Adipose tissue (tissue), 3 donors: ENCODE data around the gene NBEAL2. TPM values are rescaled to one million over a fixed set of nuclear protein-coding genes. Genes with fewer than 3 reads are reported as not detected.

Source experiments
- H3K27ac ChIP-seq: one replicate; pipeline ENCODE4 v1.5.1; 2013; ENCODE audit warnings: low read depth, low read length
- WGBS, 3 donors: extraction: QIAGEN DNeasy Blood & Tissue Kit; methylation state at CpG; one replicate each; pipeline ENCODE4 v1.1.7; 2013; 5-methylcytosine and 5-hydroxymethylcytosine counted together
- polyA plus RNA-seq, 3 donors: library from polyadenylated mRNA; stranded (reverse); fragments of 200-250 nt; gene quantifications; one replicate each; pipeline ENCODE4 v1.2.3, GENCODE V29; 2013
- donor health status: healthy with polysubstance abuse.
- donor health status: Bipolar disorder and iron deficiency.
- donor health status: healthy.

NBEAL2 gene
- polyA plus RNA-seq, 3 donors, result 42.6 to 49.7 (median 42.8) TPM

DNA sequence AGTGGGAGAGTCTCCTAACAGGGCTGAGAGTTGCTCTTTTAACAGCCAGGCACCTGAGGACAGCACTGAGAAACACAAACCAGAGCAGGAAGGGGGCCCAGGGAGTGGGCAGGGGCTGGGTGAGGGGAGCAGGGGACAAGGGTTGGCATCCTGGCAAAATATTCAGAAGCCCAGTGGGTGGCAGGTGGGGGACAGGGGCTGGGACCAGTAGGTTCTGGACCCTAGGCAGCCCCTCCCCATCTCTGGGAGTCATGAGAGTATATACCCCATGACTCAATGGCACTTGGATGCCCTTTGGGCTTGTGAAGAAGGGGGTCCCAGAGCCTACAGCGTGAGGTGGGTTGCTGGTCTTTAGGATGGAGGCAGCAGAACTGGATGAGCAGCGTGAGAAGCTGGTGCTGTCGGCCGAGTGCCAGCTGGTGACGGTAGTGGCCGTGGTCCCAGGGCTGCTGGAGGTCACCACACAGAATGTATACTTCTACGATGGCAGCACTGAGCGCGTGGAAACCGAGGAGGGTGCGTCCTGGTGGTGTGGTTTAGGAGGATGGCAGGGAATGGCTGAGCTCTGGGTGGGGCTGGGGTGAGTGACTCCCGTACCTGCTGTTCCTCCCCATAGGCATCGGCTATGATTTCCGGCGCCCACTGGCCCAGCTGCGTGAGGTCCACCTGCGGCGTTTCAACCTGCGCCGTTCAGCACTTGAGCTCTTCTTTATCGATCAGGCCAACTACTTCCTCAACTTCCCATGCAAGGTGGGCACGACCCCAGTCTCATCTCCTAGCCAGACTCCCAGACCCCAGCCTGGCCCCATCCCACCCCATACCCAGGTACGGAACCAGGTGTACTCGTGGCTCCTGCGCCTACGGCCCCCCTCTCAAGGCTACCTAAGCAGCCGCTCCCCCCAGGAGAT lies 24.2 kb downstream of the NBEAL2 start:
- H3K27ac ChIP-seq, result no peak overlapping the region
- WGBS, 3 donors, result 95 to 96% (median 96%) methylated on average over 27 of the region's 27 CpGs

DNA sequence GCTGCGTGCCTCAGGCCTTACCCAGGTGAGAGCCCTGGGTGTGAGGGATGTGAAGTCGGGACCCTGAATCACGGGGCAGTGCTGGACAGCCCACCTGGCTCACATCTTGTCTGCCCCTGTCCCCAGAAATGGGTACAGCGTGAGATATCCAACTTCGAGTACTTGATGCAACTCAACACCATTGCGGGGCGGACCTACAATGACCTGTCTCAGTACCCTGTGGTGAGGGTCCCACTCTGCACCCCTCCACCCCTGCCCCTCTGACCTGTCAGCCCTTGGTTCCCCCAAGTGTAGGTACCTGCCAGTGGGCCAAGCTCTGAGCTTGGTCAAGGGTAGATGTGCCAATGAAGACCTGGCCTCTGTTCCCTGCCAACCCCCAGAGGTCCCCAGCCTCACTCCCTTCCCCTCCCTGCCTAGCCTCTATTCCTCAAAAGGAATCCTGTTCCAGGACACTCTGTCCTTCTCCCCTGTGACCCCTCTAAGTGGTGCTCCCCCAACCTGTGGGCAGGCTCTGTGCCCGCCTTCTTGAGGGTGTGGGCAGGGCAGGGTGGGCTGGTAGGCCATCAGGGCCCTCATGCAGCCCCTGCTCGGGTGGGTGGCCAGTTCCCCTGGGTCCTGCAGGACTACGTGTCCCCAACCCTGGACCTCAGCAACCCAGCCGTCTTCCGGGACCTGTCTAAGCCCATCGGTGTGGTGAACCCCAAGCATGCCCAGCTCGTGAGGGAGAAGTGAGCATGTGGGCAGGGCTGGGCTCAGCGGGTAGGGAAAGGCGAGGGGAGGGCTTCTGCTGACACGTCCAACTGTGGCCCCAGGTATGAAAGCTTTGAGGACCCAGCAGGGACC lies 25.1 kb downstream of the NBEAL2 start:
- no peak overlapping the region for H3K27ac ChIP-seq
- 94 to 95% (median 94%) methylated on average over 17 of the region's 17 CpGs for WGBS, 3 donors

DNA sequence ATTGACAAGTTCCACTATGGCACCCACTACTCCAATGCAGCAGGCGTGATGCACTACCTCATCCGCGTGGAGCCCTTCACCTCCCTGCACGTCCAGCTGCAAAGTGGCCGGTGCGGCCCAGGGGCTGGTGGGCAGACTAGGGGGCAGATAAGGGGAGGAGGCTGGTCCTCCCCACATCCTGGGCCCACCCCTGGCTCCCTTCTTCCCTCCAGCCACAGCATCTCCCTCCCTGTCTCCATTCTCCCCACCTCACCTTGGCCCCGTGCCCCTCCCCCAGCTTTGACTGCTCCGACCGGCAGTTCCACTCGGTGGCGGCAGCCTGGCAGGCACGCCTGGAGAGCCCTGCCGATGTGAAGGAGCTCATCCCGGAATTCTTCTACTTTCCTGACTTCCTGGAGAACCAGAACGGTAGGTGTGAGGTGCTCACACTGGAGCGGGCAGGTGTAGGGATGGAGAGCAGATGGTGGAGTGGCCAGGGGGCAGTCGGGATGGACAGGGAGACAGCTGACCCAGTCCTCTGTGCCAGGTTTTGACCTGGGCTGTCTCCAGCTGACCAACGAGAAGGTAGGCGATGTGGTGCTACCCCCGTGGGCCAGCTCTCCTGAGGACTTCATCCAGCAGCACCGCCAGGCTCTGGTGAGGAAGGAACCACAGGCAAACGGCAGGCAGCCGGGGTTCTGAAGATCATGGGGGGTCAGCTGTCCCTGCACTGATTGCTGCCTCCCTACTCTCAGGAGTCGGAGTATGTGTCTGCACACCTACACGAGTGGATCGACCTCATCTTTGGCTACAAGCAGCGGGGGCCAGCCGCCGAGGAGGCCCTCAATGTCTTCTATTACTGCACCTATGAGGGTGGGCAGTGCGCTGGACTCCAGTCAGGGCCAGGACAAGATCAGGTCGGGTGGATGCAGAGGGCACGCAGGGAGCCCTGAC lies 26.0 kb downstream of the NBEAL2 start:
- no peak overlapping the region for H3K27ac ChIP-seq
- WGBS, 3 donors, result 82 to 87% (median 85%) methylated on average over 32 of the region's 32 CpGs

DNA sequence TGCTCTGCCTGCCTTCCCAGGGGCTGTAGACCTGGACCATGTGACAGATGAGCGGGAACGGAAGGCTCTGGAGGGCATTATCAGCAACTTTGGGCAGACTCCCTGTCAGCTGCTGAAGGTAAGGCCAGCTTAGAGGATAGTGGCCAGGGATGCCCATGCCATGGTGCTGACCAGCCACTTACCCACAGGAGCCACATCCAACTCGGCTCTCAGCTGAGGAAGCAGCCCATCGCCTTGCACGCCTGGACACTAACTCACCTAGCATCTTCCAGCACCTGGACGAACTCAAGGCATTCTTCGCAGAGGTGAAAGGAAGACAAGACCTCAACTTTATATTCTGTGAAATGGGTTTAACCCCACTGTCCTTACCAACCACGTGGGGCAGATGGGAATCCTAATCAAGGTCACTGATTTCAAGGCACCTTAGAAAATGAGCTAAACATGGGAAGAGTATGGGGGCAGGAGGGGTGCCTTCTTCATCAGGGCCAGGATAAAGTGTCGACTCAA lies 26.7 kb downstream of the NBEAL2 start:
- no peak overlapping the region for H3K27ac ChIP-seq
- WGBS, 3 donors, result 89 to 93% (median 89%) methylated on average over 9 of the region's 9 CpGs

DNA sequence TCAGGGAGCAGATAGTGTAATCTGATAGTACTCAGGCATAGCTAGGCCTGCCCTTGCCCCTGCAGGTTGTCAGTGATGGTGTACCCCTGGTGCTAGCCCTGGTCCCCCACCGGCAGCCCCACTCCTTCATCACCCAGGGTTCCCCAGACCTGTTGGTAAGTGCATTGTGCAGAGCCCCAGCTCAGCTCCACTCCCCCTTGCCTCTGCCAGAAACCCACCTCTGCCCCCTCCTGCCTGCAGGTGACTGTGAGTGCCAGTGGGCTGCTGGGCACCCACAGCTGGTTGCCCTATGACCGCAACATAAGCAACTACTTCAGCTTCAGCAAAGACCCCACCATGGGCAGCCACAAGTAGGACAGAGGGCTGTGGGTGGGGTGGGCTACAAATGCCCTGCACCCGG lies 27.5 kb downstream of the NBEAL2 start:
- 83 to 90% (median 84%) methylated on average over 3 of the region's 3 CpGs for WGBS, 3 donors
- H3K27ac ChIP-seq, result no peak overlapping the region

DNA sequence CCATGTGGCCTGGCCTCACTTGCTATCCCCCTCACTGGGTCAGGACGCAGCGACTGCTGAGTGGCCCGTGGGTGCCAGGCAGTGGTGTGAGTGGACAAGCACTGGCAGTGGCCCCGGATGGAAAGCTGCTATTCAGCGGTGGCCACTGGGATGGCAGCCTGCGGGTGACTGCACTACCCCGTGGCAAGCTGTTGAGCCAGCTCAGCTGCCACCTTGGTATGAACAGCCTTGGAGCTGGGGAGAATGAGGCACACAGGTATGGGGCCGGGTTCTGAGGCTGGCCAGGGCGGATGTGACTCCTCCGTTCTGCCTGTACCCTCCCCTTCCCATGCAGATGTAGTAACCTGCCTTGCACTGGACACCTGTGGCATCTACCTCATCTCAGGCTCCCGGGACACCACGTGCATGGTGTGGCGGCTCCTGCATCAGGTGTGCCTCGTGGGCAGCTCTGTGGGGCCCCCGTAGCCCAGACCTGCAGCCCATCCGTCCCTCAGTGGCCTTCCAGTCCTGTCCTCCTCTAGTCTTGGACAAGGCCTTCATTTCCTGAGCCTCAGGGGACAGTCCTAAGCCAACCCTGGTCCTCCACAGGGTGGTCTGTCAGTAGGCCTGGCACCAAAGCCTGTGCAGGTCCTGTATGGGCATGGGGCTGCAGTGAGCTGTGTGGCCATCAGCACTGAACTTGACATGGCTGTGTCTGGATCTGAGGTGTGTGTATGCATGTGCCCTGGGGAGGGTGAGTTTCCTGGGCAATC lies 28.2 kb downstream of the NBEAL2 start:
- 89 to 94% (median 90%) methylated on average over 16 of the region's 16 CpGs for WGBS, 3 donors
- H3K27ac ChIP-seq, result no peak overlapping the region

DNA sequence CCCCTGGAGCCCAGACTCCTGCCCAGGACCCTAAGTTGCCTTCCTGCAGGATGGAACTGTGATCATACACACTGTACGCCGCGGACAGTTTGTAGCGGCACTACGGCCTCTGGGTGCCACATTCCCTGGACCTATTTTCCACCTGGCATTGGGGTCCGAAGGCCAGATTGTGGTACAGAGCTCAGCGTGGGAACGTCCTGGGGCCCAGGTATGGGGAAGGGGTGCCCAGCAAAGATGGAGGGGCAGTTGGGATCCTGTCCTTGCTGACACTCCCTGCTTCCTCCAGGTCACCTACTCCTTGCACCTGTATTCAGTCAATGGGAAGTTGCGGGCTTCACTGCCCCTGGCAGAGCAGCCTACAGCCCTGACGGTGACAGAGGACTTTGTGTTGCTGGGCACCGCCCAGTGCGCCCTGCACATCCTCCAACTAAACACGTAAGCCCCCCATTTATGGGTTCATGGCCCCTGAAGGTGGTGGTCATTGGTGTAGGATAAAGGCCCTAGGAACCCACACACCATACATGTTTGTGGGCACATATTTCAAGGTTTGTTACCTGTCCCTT lies 28.8 kb downstream of the NBEAL2 start:
- H3K27ac ChIP-seq, result no peak overlapping the region
- WGBS, 3 donors, result 92 to 94% (median 93%) methylated on average over 13 of the region's 13 CpGs

DNA sequence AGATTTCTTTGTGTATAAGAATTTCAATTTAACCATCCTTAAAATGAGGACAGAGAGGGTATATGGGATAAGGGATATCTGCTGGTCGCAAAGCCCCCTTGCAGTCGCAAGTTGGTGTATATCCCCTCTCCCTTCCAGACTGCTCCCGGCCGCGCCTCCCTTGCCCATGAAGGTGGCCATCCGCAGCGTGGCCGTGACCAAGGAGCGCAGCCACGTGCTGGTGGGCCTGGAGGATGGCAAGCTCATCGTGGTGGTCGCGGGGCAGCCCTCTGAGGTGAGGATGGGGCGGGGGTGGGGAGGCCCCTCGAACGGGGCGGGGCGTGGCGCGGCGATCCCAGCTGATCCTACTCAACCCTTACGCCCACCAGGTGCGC lies 29.4 kb downstream of the NBEAL2 start:
- no peak overlapping the region for H3K27ac ChIP-seq
- 34 to 44% (median 37%) methylated on average over 22 to 23 of the region's 23 CpGs for WGBS, 3 donors

DNA sequence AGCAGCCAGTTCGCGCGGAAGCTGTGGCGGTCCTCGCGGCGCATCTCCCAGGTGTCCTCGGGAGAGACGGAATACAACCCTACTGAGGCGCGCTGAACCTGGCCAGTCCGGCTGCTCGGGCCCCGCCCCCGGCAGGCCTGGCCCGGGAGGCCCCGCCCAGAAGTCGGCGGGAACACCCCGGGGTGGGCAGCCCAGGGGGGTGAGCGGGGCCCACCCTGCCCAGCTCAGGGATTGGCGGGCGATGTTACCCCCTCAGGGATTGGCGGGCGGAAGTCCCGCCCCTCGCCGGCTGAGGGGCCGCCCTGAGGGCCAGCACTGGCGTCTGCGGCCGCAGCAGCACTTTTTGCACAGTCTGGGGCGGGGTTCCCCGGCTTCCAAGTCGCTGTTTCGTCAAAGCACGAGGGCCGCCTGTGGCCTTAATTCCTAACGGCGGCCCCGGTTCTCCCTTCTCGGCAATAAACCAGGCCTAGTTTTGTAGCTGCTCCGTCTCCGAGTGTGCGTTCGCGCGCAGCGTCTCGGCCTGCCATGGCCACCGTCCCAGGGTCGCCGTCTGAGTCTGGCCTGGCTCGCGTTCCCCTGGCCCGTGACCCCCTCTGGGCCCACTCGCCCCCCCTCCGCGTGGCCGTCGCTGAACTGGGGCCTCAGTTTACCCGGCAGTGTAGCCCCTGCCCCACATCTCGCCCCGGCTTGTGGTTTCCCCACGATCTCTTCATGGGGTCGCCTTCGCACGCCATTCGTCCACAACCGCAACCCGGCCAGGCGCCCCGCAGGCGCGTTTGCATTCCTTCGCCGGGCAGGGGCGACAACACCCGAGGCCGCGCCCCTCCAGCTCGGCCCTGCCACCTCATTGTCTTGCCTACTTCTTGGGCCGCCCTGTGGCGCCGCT lies 30.0 kb downstream of the NBEAL2 start:
- 6 to 10% (median 9%) methylated on average over 83 to 85 of the region's 85 CpGs for WGBS, 3 donors
- H3K27ac ChIP-seq, result no peak overlapping the region

DNA sequence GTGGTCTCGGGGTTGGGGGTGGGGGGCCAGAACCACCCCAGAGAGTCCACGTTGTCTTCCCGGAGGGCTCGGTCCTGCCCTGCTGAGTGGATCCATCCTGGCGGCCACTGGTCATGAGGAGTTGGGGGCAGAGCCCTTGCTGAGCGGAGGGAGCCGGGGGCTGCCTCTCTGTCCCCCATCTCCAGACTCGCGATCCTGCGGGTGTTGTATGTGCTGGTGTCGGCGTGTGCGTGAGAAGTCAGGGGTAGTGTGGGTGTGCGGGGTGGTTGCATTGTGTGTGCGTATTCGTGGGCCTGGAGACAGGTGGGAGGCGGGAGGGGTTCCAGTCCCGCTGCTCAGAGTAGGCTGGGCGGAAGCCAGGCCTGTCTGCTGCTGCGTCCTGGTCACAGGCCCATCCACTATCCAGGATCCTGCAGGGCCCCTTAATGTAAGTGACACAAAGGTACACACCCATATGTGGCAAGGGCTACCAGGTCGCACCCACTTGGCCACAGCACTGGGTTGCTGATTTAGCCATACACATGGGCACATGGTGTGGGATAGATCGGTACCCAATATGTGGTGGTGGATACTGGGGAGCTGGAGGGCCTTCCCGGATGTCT lies 30.7 kb downstream of the NBEAL2 start:
- no peak overlapping the region for H3K27ac ChIP-seq
- 72 to 80% (median 78%) methylated on average over 23 of the region's 23 CpGs for WGBS, 3 donors

DNA sequence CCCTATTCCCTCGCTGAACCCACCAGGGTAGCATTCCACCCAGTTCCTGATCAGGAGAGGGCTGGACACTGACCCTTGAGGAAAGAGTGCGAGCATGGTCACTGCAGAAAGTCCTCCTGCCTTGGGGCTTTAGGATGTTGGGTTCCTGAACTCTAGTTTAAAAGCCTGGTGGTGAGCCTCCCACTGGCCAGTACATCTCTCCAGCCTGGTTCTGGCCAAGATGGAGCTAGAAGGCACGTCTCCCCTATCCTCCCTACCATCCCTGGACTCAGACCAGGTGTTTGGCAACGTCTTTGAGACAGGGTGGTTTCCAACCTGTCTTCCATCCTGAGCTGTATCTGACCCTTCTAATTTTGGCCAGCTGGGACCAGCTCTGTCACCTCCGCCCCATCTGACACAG lies 31.4 kb downstream of the NBEAL2 start:
- 78 to 90% (median 90%) methylated on average over 5 of the region's 5 CpGs for WGBS, 3 donors
- no peak overlapping the region for H3K27ac ChIP-seq

DNA sequence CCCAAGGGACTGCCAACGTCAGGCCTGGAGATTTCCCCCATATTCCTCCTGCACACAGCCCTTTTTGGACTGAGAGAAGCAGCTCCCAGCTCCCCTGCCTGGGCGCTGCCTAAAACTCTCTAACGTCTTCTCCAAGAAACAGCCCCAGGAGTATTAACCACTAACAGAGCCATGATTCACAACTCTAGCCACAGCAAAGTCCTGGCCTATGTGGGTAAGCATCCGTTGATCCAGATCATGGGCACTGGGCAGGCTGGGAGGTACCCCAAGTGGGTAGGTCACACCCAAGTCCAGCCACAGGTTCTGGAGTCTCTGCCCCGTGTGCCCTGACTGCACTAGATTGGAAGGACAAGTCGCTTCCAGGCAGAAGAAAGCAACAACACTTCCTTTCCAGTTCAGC lies 31.9 kb downstream of the NBEAL2 start:
- 78 to 87% (median 85%) methylated on average over 6 of the region's 6 CpGs for WGBS, 3 donors
- H3K27ac ChIP-seq, result no peak overlapping the region

DNA sequence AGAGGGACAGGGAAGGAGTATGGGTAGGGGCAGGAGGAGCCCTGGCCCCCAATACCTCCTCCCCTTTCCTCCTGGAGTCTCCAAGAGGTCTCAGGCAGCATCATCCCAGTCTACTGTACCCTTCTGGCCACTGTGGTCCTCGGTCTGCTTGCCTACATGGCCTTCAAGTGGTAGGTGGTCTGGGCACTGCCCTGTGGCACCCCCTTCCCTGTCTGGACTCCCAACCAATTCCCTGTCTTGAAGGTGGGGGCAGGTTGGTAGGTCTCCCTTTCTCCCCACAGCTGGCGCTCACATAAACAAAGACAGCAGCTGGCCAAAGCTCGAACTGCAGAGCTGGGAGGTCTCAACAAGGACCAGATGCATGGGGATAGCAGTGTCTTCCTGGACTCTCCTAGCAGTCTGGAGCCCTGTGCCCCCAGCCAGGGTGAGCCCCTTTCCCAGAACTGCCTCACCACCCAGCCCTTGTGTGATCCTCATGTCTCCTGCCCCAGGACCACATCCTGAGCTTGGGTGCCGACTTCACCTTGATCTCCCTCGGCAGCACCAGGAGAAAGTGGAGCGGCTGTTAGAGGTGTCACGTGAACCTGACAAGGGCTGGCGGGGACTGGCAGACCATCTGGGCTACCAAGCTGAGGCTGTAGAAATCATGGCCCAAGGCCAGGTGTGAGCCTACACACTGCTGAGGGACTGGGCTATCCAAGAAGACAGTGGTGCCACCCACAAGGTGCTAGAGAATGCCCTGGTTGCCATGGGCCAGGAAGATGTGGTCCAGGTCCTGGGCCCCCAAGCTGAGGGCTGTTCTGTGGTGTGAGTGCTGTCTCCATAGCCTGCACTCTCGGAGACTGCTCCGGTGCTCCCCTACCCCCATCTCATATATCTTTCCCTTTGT lies 33.1 kb downstream of the NBEAL2 start:
- WGBS, 3 donors, result 75 to 92% (median 86%) methylated on average over 10 of the region's 10 CpGs
- H3K27ac ChIP-seq, result no peak overlapping the region

DNA sequence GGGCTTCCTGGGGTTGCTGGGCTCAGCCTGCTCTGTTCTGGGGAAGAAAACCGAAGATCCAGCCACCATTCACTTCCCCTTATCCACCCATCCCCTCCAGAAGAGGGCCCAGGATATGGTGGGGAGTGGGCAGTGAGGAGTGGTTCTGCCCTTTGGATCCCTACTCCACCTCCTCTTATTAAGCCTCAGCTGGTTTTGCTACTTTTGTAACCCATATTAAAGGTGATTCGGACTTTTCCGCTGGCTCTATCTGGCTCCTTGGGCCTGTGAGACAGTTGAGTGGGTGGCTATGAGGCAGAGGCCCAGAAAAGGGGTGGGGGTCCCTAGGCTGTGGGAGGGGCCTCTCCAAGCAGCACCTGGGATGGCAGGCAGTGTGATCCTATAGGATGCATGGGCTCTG lies 33.8 kb downstream of the NBEAL2 start:
- WGBS, 3 donors, result 78 to 89% (median 85%) methylated on average over 3 of the region's 3 CpGs
- H3K27ac ChIP-seq, result no peak overlapping the region

DNA sequence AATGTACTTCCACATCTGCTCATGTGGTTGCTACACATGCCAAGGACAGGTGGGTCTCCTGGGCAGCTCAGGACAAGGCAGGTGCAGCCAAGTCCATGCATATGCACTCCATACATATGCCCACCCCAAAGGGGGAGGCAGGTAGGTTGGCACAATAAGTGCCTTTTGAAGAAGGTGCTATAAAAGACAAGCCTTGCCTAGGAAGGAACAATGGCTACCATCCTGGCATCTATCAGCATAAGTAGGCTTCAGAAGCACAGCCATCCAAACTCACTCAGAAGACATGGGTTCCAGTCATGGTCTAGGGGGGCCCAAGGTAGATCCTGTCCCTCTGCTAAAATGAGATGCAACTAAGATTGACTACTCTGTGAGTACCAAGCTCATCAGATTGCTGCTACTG lies 34.6 kb downstream of the NBEAL2 start:
- H3K27ac ChIP-seq, result no peak overlapping the region
